Stimulated activated memory B cell treated with anti-CD40 and anti-IgM and Interleukin-4, amounts not matched to agents 10 μg/mL and 1 μg/mL and 100 μg/mL, for 72 hours (primary cell): ENCODE measurements around the gene APLN.

Source experiments
- ATAC-seq: fragments of 150-1000 bp; cut with Tn5 transposase; 2 replicates; pipeline ENCODE4 v1.10.0; 2021
- H3K27ac Mint-ChIP-seq: one replicate; pipeline ENCODE4 v1.8.0; 2022; ENCODE audit warnings: mild to moderate bottlenecking, mixed read lengths
- H3K27me3 Mint-ChIP-seq: one replicate; pipeline ENCODE4 v1.8.0; 2022; ENCODE audit warnings: mixed read lengths
- H3K36me3 Mint-ChIP-seq: one replicate; pipeline ENCODE4 v1.8.0; 2022; ENCODE audit warnings: mixed read lengths
- H3K4me1 Mint-ChIP-seq: one replicate; pipeline ENCODE4 v1.8.0; 2022; ENCODE audit warnings: mixed read lengths
- H3K4me3 Mint-ChIP-seq: one replicate; pipeline ENCODE4 v1.8.0; 2022; ENCODE audit warnings: mild to moderate bottlenecking, moderate library complexity, mixed read lengths
- H3K9me3 Mint-ChIP-seq: one replicate; pipeline ENCODE4 v1.8.0; 2022; ENCODE audit warnings: mixed read lengths

The APLN gene

DNA sequence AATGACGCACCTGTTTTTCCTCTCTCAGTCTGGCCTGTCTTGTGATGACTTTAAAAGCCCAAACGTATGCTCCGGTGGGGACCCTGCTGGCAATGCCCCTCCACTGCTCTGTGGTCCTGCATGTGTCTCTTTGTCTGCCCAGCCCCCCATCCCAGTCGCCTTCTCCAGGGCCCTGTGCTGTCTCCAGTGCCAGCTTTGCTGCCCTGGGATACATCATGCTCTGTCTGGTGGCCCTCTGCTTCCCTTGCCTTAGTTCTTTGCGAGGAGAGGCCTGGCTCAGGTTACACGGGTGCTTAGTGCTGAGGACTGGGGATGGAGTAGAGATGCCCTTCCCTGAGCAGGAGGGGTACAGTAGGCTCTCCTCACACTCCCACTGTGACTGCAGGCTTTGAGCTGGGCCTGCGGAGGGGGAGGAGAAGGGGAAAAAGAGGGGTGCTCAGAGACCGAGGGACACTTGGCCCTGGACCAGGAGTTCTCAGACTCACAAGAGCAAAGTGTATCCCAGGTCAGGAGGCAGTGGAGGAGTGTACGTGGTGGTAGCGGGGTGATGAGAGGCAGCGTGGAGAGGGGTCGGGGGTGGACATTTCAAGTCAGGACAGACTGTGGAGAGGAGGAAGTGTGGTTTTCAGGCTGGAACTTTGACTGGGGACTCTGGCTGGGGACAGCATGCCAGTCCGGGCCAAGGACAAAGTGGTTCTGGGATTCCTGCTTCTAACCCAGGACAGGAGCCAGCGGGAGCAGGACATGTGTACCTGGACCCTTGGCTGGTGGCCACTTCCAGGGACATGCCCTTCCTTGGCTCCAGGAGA lies 2.8 kb downstream of the APLN start:
- Mint-ChIP-seq H3K4me3 (no peak overlapping the region), H3K27me3 (peaks cover 47% of the 10 kb centered on the region), H3K27ac (no peak overlapping the region), H3K9me3 (no peaks in the 10 kb centered on the region), H3K4me1 (peaks cover 15% of the 10 kb centered on the region), H3K36me3 (no peaks in the 10 kb centered on the region)
- ATAC-seq: no peak

GRCh38 chrX:129650821-129651510 lies 3.8 kb downstream of the APLN start:
- Mint-ChIP-seq H3K36me3 (no peaks in the 10 kb centered on the region), H3K9me3 (no peaks in the 10 kb centered on the region), H3K4me1 (peaks cover 15% of the 10 kb centered on the region), H3K27me3 (peaks cover 47% of the 10 kb centered on the region), H3K27ac (no peak overlapping the region), H3K4me3 (no peak overlapping the region)
- ATAC-seq: no peak

GRCh38 chrX:129650183-129650689 lies 4.5 kb downstream of the APLN start:
- H3K4me1 Mint-ChIP-seq: peaks cover 9% of the 10 kb centered on the region
- H3K9me3 Mint-ChIP-seq: no peaks in the 10 kb centered on the region
- peaks cover 40% of the 10 kb centered on the region for H3K27me3 Mint-ChIP-seq
- no peak for ATAC-seq
- no peak overlapping the region for H3K4me3 Mint-ChIP-seq
- no peak overlapping the region for H3K27ac Mint-ChIP-seq
- no peaks in the 10 kb centered on the region for H3K36me3 Mint-ChIP-seq

- Mint-ChIP-seq H3K9me3 (no peaks in the 10 kb centered on the region), H3K4me3 (no peak overlapping the region), H3K4me1 (peaks cover 8% of the 10 kb centered on the region), H3K27ac (no peak overlapping the region), H3K27me3 (peaks cover 39% of the 10 kb centered on the region), H3K36me3 (no peaks in the 10 kb centered on the region)
- ATAC-seq: no peak
These were observed 5.2 kb downstream of the APLN start for GRCh38 chrX:129649268-129650182.

GRCh38 chrX:129648514-129649267 lies 6.1 kb downstream of the APLN start:
- Mint-ChIP-seq H3K9me3 (no peaks in the 10 kb centered on the region), H3K36me3 (no peaks in the 10 kb centered on the region), H3K4me1 (peaks cover 5% of the 10 kb centered on the region), H3K27ac (no peak overlapping the region), H3K27me3 (peaks cover 38% of the 10 kb centered on the region), H3K4me3 (no peak overlapping the region)
- ATAC-seq: no peak

- ATAC-seq: no peak
- no peak overlapping the region for H3K27ac Mint-ChIP-seq
- H3K4me3 Mint-ChIP-seq: no peak overlapping the region
- H3K36me3 Mint-ChIP-seq: no peaks in the 10 kb centered on the region
- H3K4me1 Mint-ChIP-seq: no peaks in the 10 kb centered on the region
- H3K27me3 Mint-ChIP-seq: peaks cover 28% of the 10 kb centered on the region
- no peaks in the 10 kb centered on the region for H3K9me3 Mint-ChIP-seq
These were observed 7.0 kb downstream of the APLN start for GRCh38 chrX:129647418-129648410.

DNA sequence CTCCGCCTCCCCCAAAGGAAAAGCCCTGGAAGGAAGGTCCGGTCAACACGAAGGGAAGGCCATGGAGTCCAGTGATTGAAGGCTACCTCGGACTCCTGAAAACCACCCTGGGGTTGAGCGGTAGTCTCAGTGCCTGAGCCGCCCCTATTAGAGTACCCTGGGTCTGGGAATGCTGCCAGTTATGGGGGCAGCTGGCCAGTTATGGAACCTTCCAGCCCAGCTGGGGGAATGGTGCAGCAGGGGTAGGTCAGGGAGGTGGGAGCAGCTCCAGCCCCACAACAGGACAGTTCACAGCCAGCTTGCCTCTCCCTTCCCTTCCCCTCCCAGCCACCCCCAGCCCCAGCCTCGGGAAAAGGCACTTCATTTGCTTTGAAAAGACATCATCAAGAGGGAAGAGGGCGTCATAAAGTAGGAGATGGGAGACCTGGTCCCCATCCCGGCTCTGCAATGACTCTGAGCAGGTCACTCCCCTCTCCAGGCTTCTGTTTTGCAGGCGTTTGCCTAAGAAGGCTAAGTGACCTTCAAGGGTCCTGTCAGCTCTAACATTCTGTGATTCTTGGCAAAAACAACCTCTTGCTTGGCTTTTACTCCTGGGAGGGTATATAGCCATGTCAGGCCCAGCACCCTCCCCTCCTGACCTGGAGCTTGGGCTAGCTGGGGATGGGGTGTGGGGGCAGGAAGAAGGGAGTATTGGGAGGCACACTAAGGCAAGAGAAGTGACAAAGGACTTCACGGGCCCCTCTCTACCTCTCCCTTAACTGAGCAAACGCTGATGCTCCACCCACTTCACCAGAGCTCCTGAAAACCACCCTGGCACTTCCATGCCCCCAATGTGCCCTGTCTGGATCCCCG lies 8.0 kb downstream of the APLN start:
- H3K36me3 Mint-ChIP-seq: no peaks in the 10 kb centered on the region
- no peaks in the 10 kb centered on the region for H3K4me1 Mint-ChIP-seq
- ATAC-seq: no peak
- H3K4me3 Mint-ChIP-seq: no peak overlapping the region
- peaks cover 20% of the 10 kb centered on the region for H3K27me3 Mint-ChIP-seq
- no peak overlapping the region for H3K27ac Mint-ChIP-seq
- H3K9me3 Mint-ChIP-seq: no peaks in the 10 kb centered on the region

- Mint-ChIP-seq H3K27ac (no peak overlapping the region), H3K4me3 (no peak overlapping the region), H3K27me3 (peaks cover 7% of the 10 kb centered on the region), H3K9me3 (no peaks in the 10 kb centered on the region), H3K4me1 (peaks cover 1% of the 10 kb centered on the region), H3K36me3 (no peaks in the 10 kb centered on the region)
- no peak for ATAC-seq
These were observed 12.1 kb downstream of the APLN start for GRCh38 chrX:129642641-129643040.

DNA sequence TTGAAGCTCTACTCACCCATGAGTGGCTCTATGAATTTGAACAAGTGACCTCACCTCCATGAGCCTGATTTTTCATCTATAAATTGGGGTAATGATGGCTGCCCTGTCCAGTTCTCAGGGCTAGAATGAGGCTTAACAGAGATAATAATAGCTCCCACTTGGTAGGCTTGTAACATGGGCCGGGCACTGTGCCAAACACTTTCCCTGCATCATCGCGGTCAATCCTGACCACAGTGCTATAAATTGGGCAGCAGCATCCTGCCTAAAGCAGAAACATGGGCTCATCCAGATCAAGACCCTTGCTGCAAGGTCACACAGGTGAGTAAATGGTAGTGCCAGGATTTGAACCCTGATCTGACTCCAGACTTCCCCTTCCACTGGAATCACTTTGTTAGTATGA lies 12.8 kb downstream of the APLN start:
- Mint-ChIP-seq H3K4me1 (peaks cover 6% of the 10 kb centered on the region), H3K27me3 (peaks cover under 1% of the 10 kb centered on the region), H3K4me3 (no peak overlapping the region), H3K27ac (no peak overlapping the region), H3K36me3 (no peaks in the 10 kb centered on the region), H3K9me3 (no peaks in the 10 kb centered on the region)
- no peak for ATAC-seq

- Mint-ChIP-seq H3K27ac (no peak overlapping the region), H3K27me3 (no peaks in the 10 kb centered on the region), H3K36me3 (no peaks in the 10 kb centered on the region), H3K4me3 (no peak overlapping the region), H3K4me1 (peaks cover 6% of the 10 kb centered on the region), H3K9me3 (no peaks in the 10 kb centered on the region)
- ATAC-seq: no peak
These were observed 13.3 kb downstream of the APLN start for GRCh38 chrX:129641469-129641868.

- H3K27ac Mint-ChIP-seq: no peak overlapping the region
- H3K4me1 Mint-ChIP-seq: peaks cover 6% of the 10 kb centered on the region
- no peaks in the 10 kb centered on the region for H3K27me3 Mint-ChIP-seq
- no peaks in the 10 kb centered on the region for H3K36me3 Mint-ChIP-seq
- ATAC-seq: no peak
- H3K9me3 Mint-ChIP-seq: no peaks in the 10 kb centered on the region
- no peak overlapping the region for H3K4me3 Mint-ChIP-seq
These were observed 14.0 kb downstream of the APLN start for GRCh38 chrX:129640737-129641136.

- H3K36me3 Mint-ChIP-seq: no peaks in the 10 kb centered on the region
- no peaks in the 10 kb centered on the region for H3K27me3 Mint-ChIP-seq
- no peak overlapping the region for H3K27ac Mint-ChIP-seq
- H3K9me3 Mint-ChIP-seq: no peaks in the 10 kb centered on the region
- no peak overlapping the region for H3K4me3 Mint-ChIP-seq
- peaks cover 6% of the 10 kb centered on the region for H3K4me1 Mint-ChIP-seq
- no peak for ATAC-seq
These were observed 15.8 kb downstream of the APLN start for GRCh38 chrX:129638917-129639316.
